Measurements from ENCODE around the gene ADAM10. TPM values are rescaled to one million over a fixed set of nuclear protein-coding genes. Genes with fewer than 3 reads are reported as not detected.

Gene ADAM10
- total and polyA plus RNA-seq, 2 of the 4 experiments (the other 2 are of a cell fraction): 110 to 185 TPM

DNA sequence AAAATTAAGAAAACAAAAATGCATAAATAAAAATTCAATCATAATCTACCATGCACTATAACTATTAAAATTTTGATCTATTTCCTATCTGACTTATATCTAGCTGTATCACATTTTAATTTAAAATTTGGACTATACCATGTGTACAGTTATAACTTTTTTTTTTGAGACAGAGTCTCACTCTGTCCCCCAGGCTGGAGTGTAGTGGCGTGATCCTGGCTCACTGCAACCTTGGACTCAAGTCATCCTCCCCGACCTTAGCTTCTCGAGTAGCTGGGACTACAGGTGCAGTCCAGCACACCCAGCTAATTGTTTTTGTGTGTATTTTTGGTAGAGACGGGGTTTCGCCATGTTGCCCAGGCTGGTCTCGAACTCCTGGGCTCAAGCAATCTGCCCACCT, 119.9 kb downstream of the ADAM10 start:
- H3K14ac ChIP-seq (replicated peaks; ENCODE audit: low read depth, low read length): no peak overlapping the region
- H3K79me1 ChIP-seq (ENCODE audit: low read depth in 1 of 2, low read length in 2 of 2): peaks cover 4 to 22% of the 10 kb centered on the region in 2 experiments; a peak in 3 of 4 replicates
- no peak overlapping the region for H4K5ac ChIP-seq (ENCODE audit: low read depth, low read length)
- no peak for ATAC-seq (ENCODE audit: low read depth)
- H4K91ac ChIP-seq (ENCODE audit: insufficient read depth, low read depth, low read length): no peak overlapping the region
- H2BK5ac ChIP-seq (ENCODE audit: low read depth, low read length, poor library complexity, severe bottlenecking): no peak overlapping the region
- H2AK9ac ChIP-seq (replicated peaks; ENCODE audit: low read depth, low read length, poor library complexity): no peak overlapping the region
- no peak overlapping the region for H3K27ac ChIP-seq (ENCODE audit: insufficient read depth, low read length)
- BruUV-seq (replicated peaks): no TSS peak
- no peak overlapping the region for H2AK5ac ChIP-seq (ENCODE audit: low read depth, low read length)
- no peak overlapping the region for H3K4ac ChIP-seq (ENCODE audit: low read depth, low read length)
- H3K9ac ChIP-seq (ENCODE audit: low read depth, low read length): no peak overlapping the region
- H3K4me1 ChIP-seq (ENCODE audit: control insufficient read depth, insufficient read depth, low read length): 0 out of 2 replicates have a peak, but pooled peaks cover 1% of the 10 kb centered on the region
- no peaks in the 10 kb centered on the region for H4K20me1 ChIP-seq (ENCODE audit: insufficient read depth, low read length)
- no peak overlapping the region for H3K56ac ChIP-seq (ENCODE audit: extremely low read depth, insufficient read depth, low read length)
- H3K18ac ChIP-seq (ENCODE audit: low read depth, low read length): no peak overlapping the region
- H2BK15ac ChIP-seq (ENCODE audit: low read depth, low read length): no peak overlapping the region
- POLR2A ChIA-PET (ENCODE audit: unreplicated experiment): interaction anchor here (0.8 kb wide), 1 partner anchor 120 kb away, joined by 3 read pairs; the partner anchor contains the start of gene ADAM10
- H2BK120ac ChIP-seq (ENCODE audit: low read depth, low read length): no peak overlapping the region
- H3K4me3 ChIP-seq (ENCODE audit: insufficient read depth, low read depth, low read length): no peak overlapping the region
- DNase-seq: no peak
- intact Hi-C loops (cut with micrococcal nuclease): loop anchor here (5.0 kb wide), 1 partner anchor 118 kb away; the partner anchor contains the start of gene ADAM10
- no peak overlapping the region for H3K23ac ChIP-seq (ENCODE audit: low read depth, low read length)
- no peak overlapping the region for H3K4me2 ChIP-seq (ENCODE audit: low read depth, low read length)
- no peaks in the 10 kb centered on the region for H3K27me3 ChIP-seq (ENCODE audit: control insufficient read depth, insufficient read depth, low read length)
- no peak overlapping the region for H2BK20ac ChIP-seq (ENCODE audit: low read depth, low read length)
- H3K9me1 ChIP-seq (ENCODE audit: insufficient read depth, low read length): no peaks in the 10 kb centered on the region
- no peak for TF ChIP-seq BHLHE40 (IDR thresholded peaks at IDR 0.05; ENCODE audit: low read depth, low read length)
- no peak for TF ChIP-seq RCOR1 (IDR thresholded peaks at IDR 0.05; ENCODE audit: insufficient replicate concordance, low read length)
- no peak for TF ChIP-seq RFX5 (IDR thresholded peaks at IDR 0.05; ENCODE audit: low read depth, low read length)
- TF ChIP-seq RAD21 (IDR thresholded peaks at IDR 0.05; ENCODE audit: low read length): no peak
- TF ChIP-seq POLR2A (IDR thresholded peaks at IDR 0.05; ENCODE audit: low read depth, low read length): no peak
- TF ChIP-seq CHD1 (IDR thresholded peaks at IDR 0.05; ENCODE audit: low read depth, low read length): no peak
- TF ChIP-seq, protein P1, sequence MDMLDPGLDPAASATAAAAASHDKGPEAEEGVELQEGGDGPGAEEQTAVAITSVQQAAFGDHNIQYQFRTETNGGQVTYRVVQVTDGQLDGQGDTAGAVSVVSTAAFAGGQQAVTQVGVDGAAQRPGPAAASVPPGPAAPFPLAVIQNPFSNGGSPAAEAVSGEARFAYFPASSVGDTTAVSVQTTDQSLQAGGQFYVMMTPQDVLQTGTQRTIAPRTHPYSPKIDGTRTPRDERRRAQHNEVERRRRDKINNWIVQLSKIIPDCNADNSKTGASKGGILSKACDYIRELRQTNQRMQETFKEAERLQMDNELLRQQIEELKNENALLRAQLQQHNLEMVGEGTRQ (IDR thresholded peaks at IDR 0.05; ENCODE audit: low read depth, low read length): no peak
- TF ChIP-seq, protein P2, sequence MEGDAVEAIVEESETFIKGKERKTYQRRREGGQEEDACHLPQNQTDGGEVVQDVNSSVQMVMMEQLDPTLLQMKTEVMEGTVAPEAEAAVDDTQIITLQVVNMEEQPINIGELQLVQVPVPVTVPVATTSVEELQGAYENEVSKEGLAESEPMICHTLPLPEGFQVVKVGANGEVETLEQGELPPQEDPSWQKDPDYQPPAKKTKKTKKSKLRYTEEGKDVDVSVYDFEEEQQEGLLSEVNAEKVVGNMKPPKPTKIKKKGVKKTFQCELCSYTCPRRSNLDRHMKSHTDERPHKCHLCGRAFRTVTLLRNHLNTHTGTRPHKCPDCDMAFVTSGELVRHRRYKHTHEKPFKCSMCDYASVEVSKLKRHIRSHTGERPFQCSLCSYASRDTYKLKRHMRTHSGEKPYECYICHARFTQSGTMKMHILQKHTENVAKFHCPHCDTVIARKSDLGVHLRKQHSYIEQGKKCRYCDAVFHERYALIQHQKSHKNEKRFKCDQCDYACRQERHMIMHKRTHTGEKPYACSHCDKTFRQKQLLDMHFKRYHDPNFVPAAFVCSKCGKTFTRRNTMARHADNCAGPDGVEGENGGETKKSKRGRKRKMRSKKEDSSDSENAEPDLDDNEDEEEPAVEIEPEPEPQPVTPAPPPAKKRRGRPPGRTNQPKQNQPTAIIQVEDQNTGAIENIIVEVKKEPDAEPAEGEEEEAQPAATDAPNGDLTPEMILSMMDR (conservative IDR thresholded peaks at IDR 0.05; ENCODE audit: low read depth, low read length): no peak
- TF ChIP-seq CEBPB (IDR thresholded peaks at IDR 0.05; ENCODE audit: low read depth, low read length): no peak
- TF ChIP-seq, protein P3, sequence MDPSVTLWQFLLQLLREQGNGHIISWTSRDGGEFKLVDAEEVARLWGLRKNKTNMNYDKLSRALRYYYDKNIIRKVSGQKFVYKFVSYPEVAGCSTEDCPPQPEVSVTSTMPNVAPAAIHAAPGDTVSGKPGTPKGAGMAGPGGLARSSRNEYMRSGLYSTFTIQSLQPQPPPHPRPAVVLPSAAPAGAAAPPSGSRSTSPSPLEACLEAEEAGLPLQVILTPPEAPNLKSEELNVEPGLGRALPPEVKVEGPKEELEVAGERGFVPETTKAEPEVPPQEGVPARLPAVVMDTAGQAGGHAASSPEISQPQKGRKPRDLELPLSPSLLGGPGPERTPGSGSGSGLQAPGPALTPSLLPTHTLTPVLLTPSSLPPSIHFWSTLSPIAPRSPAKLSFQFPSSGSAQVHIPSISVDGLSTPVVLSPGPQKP (IDR thresholded peaks at IDR 0.05; ENCODE audit: borderline replicate concordance, low read depth, low read length): no peak
- TF ChIP-seq NFE2L2 (IDR thresholded peaks at IDR 0.05; ENCODE audit: low read depth, low read length): no peak
- peaks cover 13% of the 10 kb centered on the region for H3K36me3 ChIP-seq (ENCODE audit: control insufficient read depth, insufficient read depth, low read length)
- no CpG with 5 or more reads among the region's 6 CpGs for WGBS, 2 experiments (ENCODE audit: extremely low coverage in 2 of 2, insufficient read length in 1 of 2)
- in situ Hi-C loops (cut with MboI; ENCODE audit: low sequenced_read_pairs): no loop called here
- CTCF ChIA-PET: interaction anchor here (0.6 kb wide), 1 partner anchor 97 kb away, joined by 3 read pairs; no protein-coding TSS in a partner anchor
- no peak overlapping the region for H2AFZ ChIP-seq (replicated peaks; ENCODE audit: low read length, poor library complexity)
- dilution Hi-C loops (cut with HindIII; ENCODE audit: low sequenced_read_pairs, unreplicated experiment): no loop called here
- H4K8ac ChIP-seq (ENCODE audit: low read depth in 2 of 2, low read length in 2 of 2): no peak overlapping the region
- H3K9me3 ChIP-seq (ENCODE audit: control insufficient read depth, insufficient read depth, low read length): no peaks in the 10 kb centered on the region
